Breast epithelium (tissue), 4 donors: ENCODE data around the gene GPR84. TPM values are rescaled to one million over a fixed set of nuclear protein-coding genes. Genes with fewer than 3 reads are reported as not detected.

Experiments used
- DNase-seq, 2 donors: peaks; one replicate each; pipeline ENCODE4 v3.0.0-alpha.2; 2019; ENCODE audit warnings: low spot score in 2 of 2
- H3K27ac ChIP-seq, 2 donors: fragments of 200-600 bp; sonication (generic) in 1 of 2; one replicate each; pipeline ENCODE4 v1.5.1; 2016 to 2019; ENCODE audit warnings: mild to moderate bottlenecking in 1 of 2
- H3K27me3 ChIP-seq, 2 donors: fragments of 200-600 bp; sonication (generic) in 1 of 2; one replicate each; pipeline versions ENCODE4 v1.5.1 to v1.6.0; 2017 to 2019; ENCODE audit warnings: control low read depth in 1 of 2, mild to moderate bottlenecking in 1 of 2
- H3K36me3 ChIP-seq: fragments of 200-600 bp; one replicate; pipeline ENCODE4 v1.5.1; 2019
- H3K4me1 ChIP-seq, 2 donors: fragments of 200-600 bp; sonication (generic); one replicate each; pipeline ENCODE4 v1.5.1; 2016 to 2019; ENCODE audit warnings: control low read depth in 1 of 2
- H3K4me3 ChIP-seq, 3 donors: fragments of 200-600 bp; sonication (generic); 1 replicate in 2 of 3; 2 replicates in 1 of 3; pipeline ENCODE4 v1.5.1; 2016 to 2019; ENCODE audit warnings: mild to moderate bottlenecking in 3 of 3, moderate library complexity in 2 of 3
- H3K9me3 ChIP-seq, 2 donors: fragments of 200-600 bp; sonication (generic) in 1 of 2; one replicate each; pipeline ENCODE4 v1.5.1; 2016 to 2019; ENCODE audit warnings: control low read depth in 1 of 2
- POLR2A ChIP-seq: fragments of 450-650 bp; IDR thresholded peaks from one replicate; pipeline ENCODE4 v1.6.1; 2016; ENCODE audit warnings: antibody characterized with exemption, mild to moderate bottlenecking, moderate library complexity
- POLR2AphosphoS5 ChIP-seq, 3 donors: sonication (generic); formaldehyde crosslinking; IDR thresholded peaks; one replicate each; pipeline ENCODE4 v1.6.1; 2017; ENCODE audit warnings: antibody characterized with exemption in 3 of 3
- intact Hi-C: fragments of 100-400 bp; cut with DNase I; formaldehyde crosslinking; loops from one replicate; pipeline ENCODE4 v1.15.1; 2023; ENCODE audit warnings: low total_unique reads
- total RNA-seq, 3 donors: library from RNA; depleted of rRNA; stranded (reverse); fragments of >200 nt; gene quantifications; one replicate each; pipeline ENCODE4 v1.1.0, GENCODE V29; 2016
- TF ChIP-seq, protein P1 (sequence below), 3 donors: fragments of 450-650 bp; IDR thresholded peaks; one replicate each; pipeline ENCODE4 v1.5.1; 2016 to 2017; ENCODE audit warnings: antibody characterized with exemption in 3 of 3, mild to moderate bottlenecking in 3 of 3, moderate library complexity in 3 of 3

Gene GPR84
- total RNA-seq, 3 donors from 2014 or later: 0.44 TPM; not detected in 2

DNA sequence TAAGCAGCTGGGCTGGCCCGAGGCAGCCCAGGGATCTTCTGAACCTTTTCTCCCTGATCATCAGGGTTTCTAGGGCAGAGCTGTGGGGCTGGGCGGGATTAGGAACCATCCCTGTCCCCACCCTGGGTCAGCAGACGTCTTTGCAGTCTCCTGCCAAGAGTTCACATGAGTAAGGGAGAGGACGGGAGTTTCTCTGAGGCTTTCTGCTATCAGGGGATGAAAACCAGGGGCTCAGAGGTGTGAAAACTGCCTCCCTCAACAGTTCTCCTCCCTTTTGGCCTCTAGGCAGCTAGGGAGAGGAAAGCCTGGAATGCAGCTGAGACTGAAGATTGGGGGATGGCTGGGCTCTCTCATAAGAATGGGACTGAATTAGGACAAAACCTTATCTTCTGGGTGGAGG, 12.3 kb upstream of the GPR84 start:
- H3K4me1 ChIP-seq: peaks cover 0 to 5% of the 10 kb centered on the region in 2 donors
- intact Hi-C loops: no loop called here

DNA sequence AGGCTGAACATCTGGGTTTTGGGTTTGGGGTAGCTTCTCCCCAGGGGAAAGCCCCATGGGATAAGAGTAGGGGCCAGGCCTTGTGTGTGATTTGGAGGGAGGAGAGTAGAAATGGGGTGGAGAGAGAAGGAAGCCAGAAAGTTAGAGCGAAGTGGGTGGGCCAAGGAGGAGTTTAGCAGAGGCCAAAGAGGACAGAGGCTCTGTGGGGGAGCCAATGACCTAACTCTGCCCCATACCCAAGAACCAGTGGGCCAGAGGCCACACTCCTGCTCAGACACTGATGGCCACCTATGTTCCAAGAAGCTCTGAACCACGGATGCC, 10.9 kb upstream of the GPR84 start:
- Histone ChIP-seq H3K4me3 (no peak overlapping the region), H3K4me1 (peaks cover 0 to 8% of the 10 kb centered on the region in 2 donors), H3K9me3 (no peaks in the 10 kb centered on the region), H3K36me3 (no peaks in the 10 kb centered on the region), H3K27me3 (no peaks in the 10 kb centered on the region), H3K27ac (peak overlapping the region; percentile 36 to 81)
- no peak for DNase-seq
- TF ChIP-seq POLR2AphosphoS5 (IDR thresholded peaks at IDR 0.05) (no peak), POLR2A (no peak)
- TF ChIP-seq, protein P1, sequence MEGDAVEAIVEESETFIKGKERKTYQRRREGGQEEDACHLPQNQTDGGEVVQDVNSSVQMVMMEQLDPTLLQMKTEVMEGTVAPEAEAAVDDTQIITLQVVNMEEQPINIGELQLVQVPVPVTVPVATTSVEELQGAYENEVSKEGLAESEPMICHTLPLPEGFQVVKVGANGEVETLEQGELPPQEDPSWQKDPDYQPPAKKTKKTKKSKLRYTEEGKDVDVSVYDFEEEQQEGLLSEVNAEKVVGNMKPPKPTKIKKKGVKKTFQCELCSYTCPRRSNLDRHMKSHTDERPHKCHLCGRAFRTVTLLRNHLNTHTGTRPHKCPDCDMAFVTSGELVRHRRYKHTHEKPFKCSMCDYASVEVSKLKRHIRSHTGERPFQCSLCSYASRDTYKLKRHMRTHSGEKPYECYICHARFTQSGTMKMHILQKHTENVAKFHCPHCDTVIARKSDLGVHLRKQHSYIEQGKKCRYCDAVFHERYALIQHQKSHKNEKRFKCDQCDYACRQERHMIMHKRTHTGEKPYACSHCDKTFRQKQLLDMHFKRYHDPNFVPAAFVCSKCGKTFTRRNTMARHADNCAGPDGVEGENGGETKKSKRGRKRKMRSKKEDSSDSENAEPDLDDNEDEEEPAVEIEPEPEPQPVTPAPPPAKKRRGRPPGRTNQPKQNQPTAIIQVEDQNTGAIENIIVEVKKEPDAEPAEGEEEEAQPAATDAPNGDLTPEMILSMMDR (IDR thresholded peaks at IDR 0.05): no peak
- intact Hi-C loops: no loop called here

More for the DNA sequence above, 12.3 kb upstream of the GPR84 start:
- Histone ChIP-seq H3K9me3 (no peaks in the 10 kb centered on the region), H3K4me3 (no peak overlapping the region), H3K27ac (peak overlapping the region; percentile 51 to 81), H3K27me3 (no peaks in the 10 kb centered on the region), H3K36me3 (no peaks in the 10 kb centered on the region)
- no peak for DNase-seq
- TF ChIP-seq POLR2AphosphoS5 (IDR thresholded peaks at IDR 0.05): no peak
- TF ChIP-seq, protein P1 (IDR thresholded peaks at IDR 0.05): no peak
- no peak for TF ChIP-seq POLR2A

DNA sequence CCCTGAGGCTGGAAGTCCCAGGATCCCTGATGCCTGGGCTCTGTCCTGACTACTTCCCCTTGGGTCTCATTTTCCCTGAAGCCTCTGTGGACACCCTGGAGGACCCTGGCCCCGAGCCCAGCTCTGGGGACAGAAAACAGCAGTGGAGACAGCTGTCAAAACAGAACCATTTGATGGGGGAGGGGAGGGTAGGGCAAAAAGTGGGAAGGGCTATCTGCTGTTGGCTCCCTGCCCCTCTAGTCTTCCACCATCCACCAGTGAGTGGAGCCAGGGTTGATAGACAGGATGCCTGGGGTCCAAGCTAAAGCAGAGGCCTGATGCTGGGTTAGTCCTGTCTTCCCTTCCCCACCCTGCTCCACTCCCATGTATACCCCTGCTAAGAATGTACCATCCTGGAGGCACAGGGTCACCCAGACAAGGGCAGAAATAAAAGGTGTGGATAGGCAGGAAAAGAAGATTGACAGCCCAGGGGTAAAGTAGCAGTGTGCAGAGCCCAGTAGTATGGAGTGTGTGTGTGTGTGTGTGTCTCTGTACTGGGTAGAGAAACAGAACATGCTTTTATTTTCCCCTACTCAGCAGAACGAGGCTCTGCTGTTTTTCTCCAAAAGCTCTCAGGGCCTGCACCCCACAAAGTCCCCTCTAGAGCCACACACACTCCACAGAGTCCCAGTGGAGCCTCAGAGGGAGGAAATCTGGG, 10.4 kb upstream of the GPR84 start:
- Histone ChIP-seq H3K36me3 (no peaks in the 10 kb centered on the region), H3K4me3 (no peak overlapping the region), H3K27ac (peak overlapping the region; percentile 36 to 81), H3K9me3 (no peaks in the 10 kb centered on the region), H3K27me3 (no peaks in the 10 kb centered on the region), H3K4me1 (peaks cover 0 to 8% of the 10 kb centered on the region in 2 donors)
- no peak for DNase-seq
- TF ChIP-seq, protein P1 (IDR thresholded peaks at IDR 0.05): no peak
- TF ChIP-seq POLR2AphosphoS5 (IDR thresholded peaks at IDR 0.05) (no peak), POLR2A (no peak)
- intact Hi-C loops: no loop called here

DNA sequence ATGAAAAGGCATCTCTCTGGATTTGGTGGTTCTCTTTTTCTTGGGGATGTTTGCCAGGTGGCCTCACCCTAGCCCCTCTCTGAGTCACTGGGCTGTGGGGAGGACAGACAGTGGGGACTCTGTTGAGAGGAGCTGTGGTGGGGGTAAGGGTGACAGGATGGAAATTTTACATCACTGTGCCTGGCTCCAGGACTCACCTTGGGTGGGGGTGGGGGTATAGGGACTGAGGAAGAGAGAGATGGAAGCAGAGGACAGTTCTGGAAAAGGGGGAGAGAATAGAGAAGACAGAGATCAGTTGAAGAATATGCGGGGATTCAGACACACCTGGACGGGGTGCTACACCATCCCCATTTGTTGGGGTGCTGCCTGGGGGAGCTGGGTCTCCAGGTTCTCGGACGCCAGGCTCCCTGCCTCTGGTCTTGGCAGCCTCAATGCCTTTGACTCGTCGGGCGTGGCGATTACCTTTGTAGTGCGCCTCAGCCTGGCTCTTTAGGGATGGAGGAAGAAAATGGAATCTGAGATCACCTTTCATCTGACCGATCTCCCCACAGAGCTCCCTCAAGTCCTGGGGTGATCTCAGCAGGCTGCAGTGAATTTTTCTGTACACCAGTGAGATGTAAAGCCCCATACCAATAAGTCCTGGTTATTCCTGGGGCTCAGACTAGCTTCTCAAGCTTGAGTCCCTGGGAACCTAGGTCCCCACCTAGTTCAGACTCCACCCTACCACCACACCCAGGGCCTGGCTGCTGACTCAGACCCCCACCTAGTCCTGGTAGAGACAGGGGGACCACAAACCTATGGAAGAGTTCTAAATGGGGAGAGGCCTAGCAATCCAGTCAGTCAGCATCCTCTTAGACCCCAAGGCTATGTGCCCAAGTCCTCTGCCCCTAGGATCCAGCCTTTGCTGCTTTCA, 9.6 kb upstream of the GPR84 start:
- Histone ChIP-seq H3K4me3 (no peak overlapping the region), H3K4me1 (peaks cover 0 to 8% of the 10 kb centered on the region in 2 donors), H3K36me3 (no peaks in the 10 kb centered on the region), H3K27me3 (no peaks in the 10 kb centered on the region), H3K27ac (peak overlapping the region; percentile 36 to 81), H3K9me3 (no peaks in the 10 kb centered on the region)
- no peak for TF ChIP-seq POLR2A
- TF ChIP-seq, protein P1 (IDR thresholded peaks at IDR 0.05): no peak
- no peak for TF ChIP-seq POLR2AphosphoS5 (IDR thresholded peaks at IDR 0.05)
- DNase-seq: no peak
- intact Hi-C loops: no loop called here
